PC-3 (cell line): ENCODE results near the gene LNPEP. TPM values are rescaled to one million over a fixed set of nuclear protein-coding genes. Genes with fewer than 3 reads are reported as not detected.

Source experiments
- ATAC-seq: fragments of 200-7000 bp; cut with Tn5 transposase; 2 replicates; pipeline ENCODE4 v1.9.1; 2020; ENCODE audit warnings: mild to moderate bottlenecking, moderate library complexity
- BruUV-seq: library from RNA; stranded (reverse); fragments of 400-500 nt; replicated peaks from 2 replicates; lab custom pipeline; 2021; lab: Mats Ljungman, UMichigan
- CTCF ChIA-PET: fragments of 300-600 bp; sonication (Branson Sonifier 250); formaldehyde crosslinking; loops from one replicate; lab custom pipeline; 2022; ENCODE audit warnings: antibody characterized with exemption; lab: Charles Lee
- POLR2A ChIA-PET: fragments of 300-600 bp; sonication (Branson Sonifier 250); formaldehyde crosslinking; loops from one replicate; lab custom pipeline; 2022; ENCODE audit warnings: antibody characterized with exemption; ENCODE audit not compliant: unreplicated experiment; lab: Charles Lee
- DNase-seq: peaks from one replicate; pipeline ENCODE4 v3.0.0-alpha.2; 2015
- H2AFZ ChIP-seq: fragments of 300-600 bp; sonication (generic); 2 replicates; pipeline ENCODE4 v1.6.0; 2016; ENCODE audit warnings: antibody characterized with exemption, low read length
- H3F3A ChIP-seq: fragments of 300-600 bp; sonication (generic); one replicate; pipeline ENCODE4 v1.6.0; 2017; ENCODE audit warnings: antibody characterized with exemption, low read length, control low read depth, mild to moderate bottlenecking; ENCODE audit not compliant: unreplicated experiment
- H3K27ac ChIP-seq: fragments of 300-600 bp; sonication (generic); 2 replicates; pipeline ENCODE4 v1.5.1; 2016; ENCODE audit warnings: mild to moderate bottlenecking, low read length
- H3K27me3 ChIP-seq: fragments of 300-600 bp; sonication (generic); 2 replicates; pipeline ENCODE4 v1.6.1; 2016; ENCODE audit warnings: low read length, mixed read lengths
- H3K36me3 ChIP-seq: fragments of 300-600 bp; sonication (generic); 2 replicates; pipeline ENCODE4 v1.6.1; 2016; ENCODE audit warnings: low read depth, mixed run types, low read length, mixed read lengths
- H3K4me1 ChIP-seq: fragments of 300-600 bp; sonication (generic); 2 replicates; pipeline ENCODE4 v1.5.1; 2016; ENCODE audit warnings: low read length; ENCODE audit not compliant: insufficient read depth
- H3K4me2 ChIP-seq: fragments of 300-600 bp; sonication (generic); 2 replicates; pipeline ENCODE4 v1.6.0; 2016; ENCODE audit warnings: low read length
- H3K4me3 ChIP-seq: fragments of 300-600 bp; sonication (generic); 2 replicates; pipeline ENCODE4 v1.5.1; 2016; ENCODE audit warnings: mild to moderate bottlenecking, low read length, mixed read lengths
- H3K79me2 ChIP-seq: fragments of 300-600 bp; sonication (generic); 2 replicates; pipeline ENCODE4 v1.6.1; 2017; ENCODE audit warnings: low read length, mixed read lengths
- H3K9ac ChIP-seq: fragments of 300-600 bp; sonication (generic); 2 replicates; pipeline ENCODE4 v1.6.0; 2016; ENCODE audit warnings: mild to moderate bottlenecking, low read length
- H3K9me2 ChIP-seq: fragments of 300-600 bp; sonication (generic); replicated peaks from 2 replicates; pipeline ENCODE4 v1.6.1; 2016; ENCODE audit warnings: mixed run types, low read length, mixed read lengths
- H3K9me3 ChIP-seq: fragments of 300-600 bp; sonication (generic); 2 replicates; pipeline ENCODE4 v1.6.1; 2016; ENCODE audit warnings: low read length, mixed read lengths
- H4K20me1 ChIP-seq: fragments of 300-600 bp; sonication (generic); 2 replicates; pipeline ENCODE4 v1.6.1; 2016; ENCODE audit warnings: low read length, mixed read lengths
- CTCF ChIP-seq: fragments of 300-600 bp; sonication (generic); conservative IDR thresholded peaks from 2 replicates; pipeline ENCODE4 v1.5.1; 2017; ENCODE audit warnings: antibody characterized with exemption, low read depth, mild to moderate bottlenecking, low read length
- EZH2 ChIP-seq: fragments of 300-600 bp; sonication (generic); IDR thresholded peaks from one replicate; pipeline ENCODE4 v1.6.1; 2017; ENCODE audit warnings: antibody characterized with exemption, mild to moderate bottlenecking, low read length; ENCODE audit not compliant: unreplicated experiment
- EZH2phosphoT487 ChIP-seq: fragments of 300-600 bp; sonication (generic); IDR thresholded peaks from 2 replicates; pipeline ENCODE4 v1.6.1; 2018; ENCODE audit warnings: mild to moderate bottlenecking, antibody characterized with exemption, low read length, borderline replicate concordance
- intact Hi-C: fragments of 100-400 bp; cut with micrococcal nuclease; formaldehyde crosslinking; loops from 2 replicates; pipeline ENCODE4 v1.9.0; 2023
- total RNA-seq: library from RNA; depleted of rRNA; stranded (reverse); fragments of >200 nt; gene quantifications from 2 replicates; pipeline ENCODE4 v1.2.3, GENCODE V29; 2014

Gene LNPEP
- total RNA-seq, 1 experiment from 2014 or later = 11.1 TPM

- POLR2A ChIA-PET = interaction anchor here (0.7 kb wide), 1 partner anchor 326 kb away, joined by 16 read pairs; no protein-coding TSS in a partner anchor
- Histone ChIP-seq H3K4me3 (no peak overlapping the region), H4K20me1 (no peaks in the 10 kb centered on the region), H3K36me3 (no peaks in the 10 kb centered on the region), H3K79me2 (0 out of 2 replicates have a peak, but pooled peaks cover 7% of the 10 kb centered on the region), H3K27ac (no peak overlapping the region), H3K27me3 (no peaks in the 10 kb centered on the region), H3F3A (no peaks in the 10 kb centered on the region), H3K4me2 (no peak overlapping the region), H3K9ac (no peak overlapping the region), H3K9me2 (no peaks in the 10 kb centered on the region), H3K4me1 (peaks cover 2% of the 10 kb centered on the region; the same call in 1 of the 2 replicates), H2AFZ (no peak overlapping the region), H3K9me3 (no peaks in the 10 kb centered on the region)
- DNase-seq (no peak), ATAC-seq (no peak)
- BruUV-seq = no TSS peak
- intact Hi-C loops = no loop called here
- TF ChIP-seq EZH2 (no peak), CTCF (no peak), EZH2phosphoT487 (no peak)
- CTCF ChIA-PET = no interaction called here
Observed at GRCh38 chr5:96962540-96962991, 26.7 kb downstream of the LNPEP start.

- POLR2A ChIA-PET = no interaction called here
- DNase-seq = peak; percentile 12
- H2AFZ ChIP-seq = no peak overlapping the region
- H3K79me2 ChIP-seq = 0 out of 2 replicates have a peak, but pooled peaks cover 1% of the 10 kb centered on the region
- no peak for TF ChIP-seq EZH2phosphoT487
- no peak for TF ChIP-seq EZH2
- TF ChIP-seq CTCF = no peak
- CTCF ChIA-PET = no interaction called here
- no peak overlapping the region for H3K27ac ChIP-seq
- no peaks in the 10 kb centered on the region for H3F3A ChIP-seq
- H3K9me2 ChIP-seq = no peaks in the 10 kb centered on the region
- H3K36me3 ChIP-seq = no peaks in the 10 kb centered on the region
- no peaks in the 10 kb centered on the region for H3K27me3 ChIP-seq
- no peaks in the 10 kb centered on the region for H4K20me1 ChIP-seq
- no peak overlapping the region for H3K4me3 ChIP-seq
- BruUV-seq = no TSS peak
- peak; percentile 54 for ATAC-seq
- no peaks in the 10 kb centered on the region for H3K9me3 ChIP-seq
- intact Hi-C loops = no loop called here
- no peak overlapping the region for H3K9ac ChIP-seq
- H3K4me1 ChIP-seq = peaks cover 9% of the 10 kb centered on the region
- H3K4me2 ChIP-seq = no peak overlapping the region
Observed at GRCh38 chr5:96963267-96963666, 27.4 kb downstream of the LNPEP start.

GRCh38 chr5:96966801-96967200, 30.9 kb downstream of the LNPEP start:
- no peak for ATAC-seq
- no peaks in the 10 kb centered on the region for H3K27me3 ChIP-seq
- H3K27ac ChIP-seq = no peak overlapping the region
- H3K9me3 ChIP-seq = no peaks in the 10 kb centered on the region
- BruUV-seq = no TSS peak
- ChIA-PET POLR2A (no interaction called here), CTCF (no interaction called here)
- H3K9me2 ChIP-seq = no peaks in the 10 kb centered on the region
- H3K4me1 ChIP-seq = peaks cover 11% of the 10 kb centered on the region
- TF ChIP-seq EZH2 = no peak
- no peak for TF ChIP-seq EZH2phosphoT487
- no peak for TF ChIP-seq CTCF
- H3K79me2 ChIP-seq = peaks cover 7% of the 10 kb centered on the region; the same call in 1 of the 2 replicates
- H3F3A ChIP-seq = no peaks in the 10 kb centered on the region
- intact Hi-C loops = no loop called here
- no peaks in the 10 kb centered on the region for H3K36me3 ChIP-seq
- DNase-seq = no peak
- H3K4me3 ChIP-seq = no peak overlapping the region
- no peak overlapping the region for H2AFZ ChIP-seq
- H4K20me1 ChIP-seq = no peaks in the 10 kb centered on the region
- H3K9ac ChIP-seq = no peak overlapping the region
- no peak overlapping the region for H3K4me2 ChIP-seq
